Activated CD8-positive, alpha-beta memory T cell treated with anti-CD3 and anti-CD28 coated beads for 36 hours (primary cell): ENCODE data around the gene DHRS3. TPM values are rescaled to one million over a fixed set of nuclear protein-coding genes. Genes with fewer than 3 reads are reported as not detected.

ENCODE experiments used
- CTCF ChIA-PET: fragments of 350-600 bp; sonication (Branson Sonifier 250); formaldehyde crosslinking; loops from one replicate; lab custom pipeline; 2021; ENCODE audit warnings: antibody characterized with exemption; lab: Charles Lee
- POLR2A ChIA-PET: fragments of 350-600 bp; sonication (Branson Sonifier 250); formaldehyde crosslinking; loops from one replicate; lab custom pipeline; 2021; ENCODE audit warnings: antibody characterized with exemption; lab: Charles Lee
- total RNA-seq, 2 experiments: library from RNA; stranded (reverse); gene quantifications; one replicate each; pipeline ENCODE4 v1.2.3, GENCODE V29; 2021

DHRS3 gene
- total RNA-seq, 2 experiments from 2014 or later, result 134 to 136 TPM

GRCh38 chr1:12620488-12620865 lies 2.5 kb upstream of the DHRS3 start:
- ChIA-PET POLR2A (no interaction called here), CTCF (interaction anchor here (0.7 to 8.5 kb wide), 18 partner anchors 17 to 344 kb away, joined by 3 to 67 read pairs (median 5); no protein-coding TSS in a partner anchor)

DNA sequence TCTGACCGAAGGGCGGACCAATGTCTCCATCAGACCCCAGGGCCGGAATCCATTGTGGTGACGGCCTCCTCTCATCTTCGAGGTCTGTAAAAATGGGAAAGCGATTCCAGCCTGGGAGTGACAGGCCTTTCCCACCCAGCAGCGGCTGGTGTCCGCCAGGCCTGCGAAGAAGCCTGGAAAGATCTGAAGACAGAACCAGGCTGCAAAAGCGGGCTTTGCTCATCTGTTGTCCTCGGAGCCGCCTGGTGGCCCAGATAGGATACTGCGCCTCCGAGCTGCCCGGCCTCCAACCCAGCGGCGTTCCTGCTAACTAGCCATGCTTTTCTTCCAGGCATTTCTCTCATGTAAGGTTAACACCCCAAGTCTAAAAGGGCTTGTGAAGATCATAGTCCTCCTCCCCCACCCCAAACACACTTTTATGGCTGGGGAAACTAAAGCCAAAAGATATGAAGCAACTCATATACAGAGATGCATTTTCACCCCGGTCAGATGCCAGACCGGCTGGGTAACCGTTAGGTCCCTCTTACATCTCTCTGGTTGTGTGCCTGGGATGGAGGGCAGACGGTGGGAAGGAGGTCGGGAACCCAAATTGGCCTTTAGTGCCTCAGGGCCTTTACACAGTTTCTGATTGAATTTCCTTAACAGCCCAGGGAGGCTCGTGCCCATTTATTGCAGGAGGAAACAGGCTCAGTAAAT lies 1.9 kb upstream of the DHRS3 start:
- POLR2A ChIA-PET, result interaction anchor here (0.6 to 0.7 kb wide), 2 partner anchors 104 to 148 kb away, joined by 3 to 4 read pairs; no protein-coding TSS in a partner anchor

DNA sequence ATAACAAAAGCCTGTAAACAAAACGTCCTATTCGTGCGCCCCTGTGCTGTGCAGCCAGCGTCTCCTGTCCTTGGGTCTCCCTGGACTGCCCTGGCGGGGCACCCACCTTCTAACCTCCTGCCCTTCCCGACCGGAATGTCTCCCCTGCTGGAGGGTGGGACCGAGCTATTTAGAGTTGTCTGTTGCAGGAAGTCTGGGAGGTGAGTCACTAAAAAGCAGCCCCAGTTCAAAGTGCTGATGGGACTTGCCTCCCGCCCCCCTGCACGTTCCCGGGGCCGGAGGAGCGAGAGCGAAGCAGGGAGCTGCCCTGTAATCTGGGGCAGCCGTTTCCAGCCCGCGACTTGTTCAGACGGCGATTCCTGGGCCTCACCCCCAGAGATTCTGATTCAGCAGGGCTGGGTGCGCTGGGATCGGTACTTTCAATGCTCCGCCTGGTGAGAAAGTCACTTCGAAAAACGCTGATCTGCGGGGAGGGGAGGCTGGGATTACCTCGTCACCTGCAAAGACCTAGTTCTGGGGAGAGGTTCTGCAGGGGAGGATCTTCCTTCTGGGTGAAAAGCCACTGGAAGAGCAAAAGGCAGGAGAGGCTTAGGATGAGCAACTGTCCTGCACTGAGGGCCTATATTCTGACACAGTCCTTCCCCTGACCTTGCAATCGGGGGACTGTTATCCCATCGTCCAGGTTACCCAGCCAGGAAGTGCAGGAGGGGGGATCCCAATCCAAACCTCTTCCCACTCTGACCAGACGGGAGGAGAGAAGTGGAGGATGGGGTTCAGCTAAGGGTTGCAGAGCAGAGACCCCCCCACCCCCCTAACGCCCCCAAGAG lies 1.2 kb upstream of the DHRS3 start:
- ChIA-PET POLR2A (interaction anchor here (0.6 to 1.1 kb wide), 4 partner anchors 15 to 147 kb away, joined by 3 to 5 read pairs (median 4); no protein-coding TSS in a partner anchor), CTCF (interaction anchor here (0.6 to 8.5 kb wide), 19 partner anchors 15 to 343 kb away, joined by 3 to 67 read pairs (median 4); no protein-coding TSS in a partner anchor)

More for the DNA sequence above, 1.9 kb upstream of the DHRS3 start:
- CTCF ChIA-PET, result interaction anchor here (0.7 to 8.5 kb wide), 21 partner anchors 16 to 344 kb away, joined by 3 to 67 read pairs (median 5); no protein-coding TSS in a partner anchor

DNA sequence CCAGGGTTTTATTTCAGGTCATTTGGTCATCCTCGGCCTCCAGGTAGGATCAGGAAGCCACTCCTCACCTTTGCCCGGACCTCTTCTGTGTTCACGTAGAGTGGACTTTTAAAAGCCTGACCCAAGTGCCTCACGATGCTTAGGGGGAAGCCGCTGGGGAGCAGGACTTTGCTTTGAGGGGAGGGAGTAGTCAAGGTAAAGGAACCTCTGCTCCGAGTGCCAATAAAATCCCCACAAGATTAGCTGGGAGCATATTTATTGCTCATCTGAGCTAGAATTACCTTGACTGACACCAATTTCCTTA lies 603 bp upstream of the DHRS3 start:
- CTCF ChIA-PET, result interaction anchor here (0.6 to 8.5 kb wide), 9 partner anchors 15 to 340 kb away, joined by 3 to 67 read pairs (median 4); no protein-coding TSS in a partner anchor

GRCh38 chr1:12617511-12617900 lies 504 bp downstream of the DHRS3 start:
- CTCF ChIA-PET, result interaction anchor here (0.6 to 8.5 kb wide), 4 partner anchors 14 to 306 kb away, joined by 4 to 67 read pairs (median 4); no protein-coding TSS in a partner anchor
- POLR2A ChIA-PET, result interaction anchor here (0.6 to 2.2 kb wide), 12 partner anchors 13 to 710 kb away, joined by 3 to 16 read pairs (median 4); no protein-coding TSS in a partner anchor

More for the DNA sequence above, 603 bp upstream of the DHRS3 start:
- POLR2A ChIA-PET, result interaction anchor here (0.9 to 2.2 kb wide), 3 partner anchors 14 to 108 kb away, joined by 4 to 8 read pairs (median 5); no protein-coding TSS in a partner anchor

DNA sequence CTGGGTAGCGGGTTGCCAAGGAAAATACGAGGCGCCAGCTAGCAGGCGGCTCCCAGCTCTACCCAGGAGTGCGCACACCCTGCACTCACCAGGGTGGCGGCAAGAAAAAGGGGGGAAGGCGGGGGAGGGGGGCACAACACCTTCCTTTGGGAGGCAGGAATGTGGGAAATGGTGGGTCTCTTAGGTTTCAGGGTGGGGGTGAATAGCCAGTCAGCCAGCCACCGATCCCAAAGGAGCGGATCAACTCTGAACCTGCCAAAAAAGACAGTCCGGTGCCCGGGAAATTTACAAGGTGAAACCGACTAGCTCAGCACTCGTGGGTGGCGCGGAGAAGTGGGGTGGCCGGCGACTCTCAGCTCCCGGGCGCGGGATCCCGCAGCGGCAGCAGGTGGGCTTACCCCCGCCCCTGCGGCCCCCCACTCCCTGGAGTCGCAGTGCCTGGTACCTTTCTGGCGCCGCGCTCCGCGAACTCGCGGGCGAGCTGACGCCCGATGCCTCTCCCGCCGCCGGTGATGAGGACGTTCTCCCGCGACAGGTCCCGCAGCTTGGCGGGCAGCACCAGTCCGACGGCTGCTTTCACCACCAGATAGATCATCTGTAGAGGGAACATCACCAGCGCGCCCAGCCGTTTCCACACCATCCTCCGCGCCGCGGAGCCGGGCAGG lies 1.2 kb downstream of the DHRS3 start:
- POLR2A ChIA-PET, result interaction anchor here (0.6 to 2.2 kb wide), 5 partner anchors 12 to 181 kb away, joined by 3 to 16 read pairs (median 7); no protein-coding TSS in a partner anchor

GRCh38 chr1:12615865-12616708 lies 1.9 kb downstream of the DHRS3 start:
- CTCF ChIA-PET, result interaction anchor here (8.5 kb wide), 1 partner anchor 12 kb away, joined by 67 read pairs; no protein-coding TSS in a partner anchor
- POLR2A ChIA-PET, result interaction anchor here (0.6 to 2.2 kb wide), 5 partner anchors 12 to 528 kb away, joined by 3 to 16 read pairs (median 7); no protein-coding TSS in a partner anchor

More for the DNA sequence above, 1.2 kb downstream of the DHRS3 start:
- CTCF ChIA-PET, result interaction anchor here (0.6 to 8.5 kb wide), 3 partner anchors 13 to 116 kb away, joined by 4 to 67 read pairs (median 5); no protein-coding TSS in a partner anchor

GRCh38 chr1:12615159-12615864 lies 2.7 kb downstream of the DHRS3 start:
- ChIA-PET POLR2A (interaction anchor here (1.4 kb wide), 1 partner anchor 180 kb away, joined by 7 read pairs; no protein-coding TSS in a partner anchor), CTCF (interaction anchor here (8.5 kb wide), 1 partner anchor 11 kb away, joined by 67 read pairs; no protein-coding TSS in a partner anchor)

DNA sequence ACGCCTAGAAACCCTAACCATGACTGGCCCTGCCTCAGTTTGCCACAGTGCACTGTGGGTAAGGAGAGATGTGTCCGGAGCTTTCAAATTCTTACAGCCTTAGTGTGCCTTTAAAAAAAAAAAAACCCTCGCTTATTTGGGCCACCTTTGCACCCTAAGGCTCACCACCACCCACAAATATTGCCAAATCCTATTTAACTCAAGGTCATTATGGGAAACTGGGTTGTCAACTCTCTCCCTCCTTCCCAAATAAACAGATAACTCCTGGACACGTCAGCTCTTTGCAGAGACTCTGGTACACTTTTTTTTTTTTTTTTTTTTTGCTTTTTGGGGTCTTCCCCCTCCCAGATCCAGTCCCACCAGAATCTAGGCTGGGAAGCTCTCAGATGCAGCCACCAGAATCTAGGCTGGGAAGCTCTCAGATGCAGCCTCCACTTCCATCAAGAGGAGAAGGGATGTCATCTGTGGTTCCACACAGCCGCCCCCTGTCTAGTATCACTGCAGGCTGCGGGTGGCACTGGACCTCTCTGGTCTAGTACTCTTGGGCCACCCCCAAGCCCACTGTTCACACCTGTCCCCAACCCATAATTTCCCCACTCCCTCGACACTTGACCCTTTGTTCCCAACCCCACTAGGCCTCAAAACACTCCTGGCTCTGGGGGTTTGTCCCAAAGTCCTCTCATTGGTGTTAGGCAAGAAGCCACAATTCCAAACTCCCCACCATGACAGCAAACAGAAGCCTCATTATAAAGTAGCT lies 3.4 kb downstream of the DHRS3 start:
- ChIA-PET CTCF (interaction anchor here (8.5 kb wide), 1 partner anchor 11 kb away, joined by 67 read pairs; no protein-coding TSS in a partner anchor), POLR2A (interaction anchor here (0.6 kb wide), 1 partner anchor 185 kb away, joined by 4 read pairs; no protein-coding TSS in a partner anchor)

DNA sequence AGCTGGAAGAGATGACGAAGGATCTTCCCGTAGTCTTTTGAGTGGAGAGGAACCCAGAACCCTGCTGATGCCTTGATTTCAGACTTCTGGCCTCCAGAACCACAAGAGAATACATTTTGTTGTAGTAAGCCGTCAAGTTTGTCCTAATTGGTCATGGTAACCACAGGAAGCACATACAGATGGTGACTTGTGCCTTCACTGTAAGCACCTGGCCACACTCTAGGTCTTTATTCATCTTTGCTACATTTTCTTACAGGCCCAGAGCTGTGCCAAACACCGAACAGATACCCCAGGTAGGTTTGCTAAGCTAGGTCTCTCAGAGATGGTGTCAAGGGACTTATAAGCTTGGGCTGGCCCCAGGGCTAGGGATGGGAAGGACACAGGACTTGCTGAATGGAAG lies 4.8 kb downstream of the DHRS3 start:
- POLR2A ChIA-PET, result no interaction called here

DNA sequence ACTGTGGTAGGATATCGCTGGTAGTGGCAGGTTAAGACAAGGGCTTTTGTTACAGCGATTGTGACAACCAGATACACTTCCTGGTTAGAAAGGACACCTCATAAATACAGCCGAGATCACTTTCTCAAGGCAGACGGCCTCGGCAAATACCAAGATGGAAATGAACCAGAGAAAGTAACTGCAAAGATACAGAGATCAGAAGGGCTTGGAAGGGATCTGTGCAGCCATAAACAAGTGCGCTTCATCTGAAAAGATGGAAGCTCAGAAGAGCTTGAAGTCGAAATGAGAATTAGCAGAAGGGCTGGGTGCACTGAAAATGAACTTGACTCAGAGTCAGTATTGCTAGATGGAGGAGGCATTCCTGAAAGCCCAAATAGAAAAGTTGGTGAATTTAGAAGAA lies 7.1 kb downstream of the DHRS3 start:
- ChIA-PET POLR2A (no interaction called here), CTCF (no interaction called here)

More for the DNA sequence above, 4.8 kb downstream of the DHRS3 start:
- CTCF ChIA-PET, result no interaction called here

DNA sequence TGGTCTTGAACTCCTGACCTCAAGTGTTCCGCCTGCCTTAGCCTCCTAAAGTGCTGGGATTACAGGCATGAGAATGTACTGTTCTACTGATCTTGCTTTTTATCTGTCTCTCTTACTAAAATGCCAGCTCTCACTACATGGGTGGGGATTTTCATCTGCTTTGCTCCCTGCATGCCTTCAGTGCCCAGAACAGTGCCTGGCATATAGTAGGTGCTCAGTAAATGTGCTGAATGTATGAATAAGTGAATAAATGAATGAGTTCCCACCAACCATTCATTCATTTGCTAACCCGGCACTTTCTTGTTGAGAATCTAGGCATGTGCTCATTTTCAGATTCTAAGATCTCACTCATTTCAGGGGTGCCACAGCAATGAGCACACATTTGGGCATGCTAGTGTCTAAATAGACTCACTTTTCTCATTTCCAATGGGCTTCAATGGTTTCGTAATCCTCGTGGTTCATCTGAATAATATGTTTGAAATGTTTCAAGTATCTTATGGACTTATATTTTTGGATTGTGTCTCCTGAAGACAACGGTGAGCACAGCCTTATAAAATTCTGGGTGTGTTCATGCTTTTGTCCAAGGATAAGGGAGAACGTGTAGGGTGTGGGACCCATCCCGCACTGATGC lies 7.6 kb downstream of the DHRS3 start:
- ChIA-PET POLR2A (no interaction called here), CTCF (no interaction called here)

- ChIA-PET POLR2A (no interaction called here), CTCF (no interaction called here)
Measured at GRCh38 chr1:12609469-12610003, 8.5 kb downstream of the DHRS3 start.

DNA sequence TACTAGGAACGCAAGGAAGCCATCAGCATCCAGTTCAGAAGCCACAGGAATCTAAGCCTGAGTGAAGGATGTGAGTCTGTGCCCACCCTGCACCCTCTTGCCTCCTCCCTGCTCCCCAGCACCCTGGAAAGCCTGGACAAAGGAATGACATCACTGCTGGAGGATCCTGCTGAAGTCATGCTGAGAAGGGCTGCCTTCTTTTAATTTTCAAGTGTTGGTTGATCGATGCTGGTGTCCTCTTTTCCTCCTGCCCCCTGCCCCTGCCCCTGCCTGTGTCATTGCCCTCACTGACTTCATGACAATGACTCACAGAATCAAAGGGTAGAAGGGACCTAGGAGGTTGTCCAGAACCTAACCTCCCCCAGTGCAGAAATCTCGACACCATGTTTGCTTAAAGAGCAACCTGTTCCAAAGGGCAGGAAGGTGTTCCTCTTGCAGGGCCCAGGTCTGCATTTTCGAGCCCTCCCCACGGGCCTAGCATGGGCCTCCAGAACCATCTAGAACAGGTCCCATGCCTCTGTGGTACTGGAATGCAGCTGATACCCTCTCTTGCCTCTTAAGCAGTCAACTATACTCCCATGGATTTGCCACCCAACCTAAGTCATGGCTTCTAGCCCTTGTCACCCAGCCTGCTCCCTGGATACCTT lies 9.6 kb downstream of the DHRS3 start:
- CTCF ChIA-PET, result no interaction called here

GRCh38 chr1:12607263-12607662 lies 10.7 kb downstream of the DHRS3 start:
- ChIA-PET POLR2A (no interaction called here), CTCF (interaction anchor here (7.3 kb wide), 1 partner anchor 11 kb away, joined by 67 read pairs; the partner anchor contains the start of gene DHRS3)

More for the DNA sequence above, 9.6 kb downstream of the DHRS3 start:
- POLR2A ChIA-PET, result no interaction called here
